A549 (cell line): ENCODE measurements around the gene ZNF319.

Experiments
- EHMT2 ChIP-seq: fragments of 200-600 bp; sonication (generic); IDR thresholded peaks from 2 replicates; pipeline ENCODE4 v1.6.1; 2016; ENCODE audit warnings: antibody characterized with exemption, low read depth, mild to moderate bottlenecking, moderate library complexity
- EP300 ChIP-seq, 2 experiments: fragments of >200 bp; sonication (Bioruptor Twin); formaldehyde crosslinking; IDR thresholded peaks; 2 replicates in 1 of 2; 3 replicates in 1 of 2; pipeline ENCODE4 v1.6.1; 2016 to 2017
- HDAC2 ChIP-seq: fragments of 200-600 bp; sonication (generic); IDR thresholded peaks from 2 replicates; pipeline ENCODE4 v1.6.1; 2016
- MAZ ChIP-seq: fragments of 150-350 bp; IDR thresholded peaks from 2 replicates; pipeline ENCODE4 v1.6.1; 2014; ENCODE audit warnings: antibody characterized with exemption, low read depth, low read length, borderline replicate concordance
- NPAS2 ChIP-seq: fragments of 250-450 bp; sonication (Bioruptor Pico); IDR thresholded peaks from 2 replicates; pipeline ENCODE4 v1.8.0; 2022; ENCODE audit warnings: mild to moderate bottlenecking, moderate library complexity, borderline replicate concordance
- NR3C1 ChIP-seq: fragments of >200 bp; sonication (Bioruptor Twin); formaldehyde crosslinking; IDR thresholded peaks from 3 replicates; pipeline ENCODE4 v1.6.1; 2017
- POLR2A ChIP-seq: IDR thresholded peaks from 2 replicates; pipeline ENCODE4 v1.6.1; 2012; ENCODE audit warnings: mild to moderate bottlenecking, low read length
- TF ChIP-seq, protein P1 (sequence below): fragments of >200 bp; sonication (Bioruptor Twin); formaldehyde crosslinking; IDR thresholded peaks from 3 replicates; pipeline ENCODE4 v1.5.1; 2016
- TF ChIP-seq, protein P2 (sequence below): fragments of 200-600 bp; sonication (generic); IDR thresholded peaks from 2 replicates; pipeline ENCODE4 v1.6.1; 2016; ENCODE audit warnings: antibody characterized with exemption, mild to moderate bottlenecking, moderate library complexity

DNA sequence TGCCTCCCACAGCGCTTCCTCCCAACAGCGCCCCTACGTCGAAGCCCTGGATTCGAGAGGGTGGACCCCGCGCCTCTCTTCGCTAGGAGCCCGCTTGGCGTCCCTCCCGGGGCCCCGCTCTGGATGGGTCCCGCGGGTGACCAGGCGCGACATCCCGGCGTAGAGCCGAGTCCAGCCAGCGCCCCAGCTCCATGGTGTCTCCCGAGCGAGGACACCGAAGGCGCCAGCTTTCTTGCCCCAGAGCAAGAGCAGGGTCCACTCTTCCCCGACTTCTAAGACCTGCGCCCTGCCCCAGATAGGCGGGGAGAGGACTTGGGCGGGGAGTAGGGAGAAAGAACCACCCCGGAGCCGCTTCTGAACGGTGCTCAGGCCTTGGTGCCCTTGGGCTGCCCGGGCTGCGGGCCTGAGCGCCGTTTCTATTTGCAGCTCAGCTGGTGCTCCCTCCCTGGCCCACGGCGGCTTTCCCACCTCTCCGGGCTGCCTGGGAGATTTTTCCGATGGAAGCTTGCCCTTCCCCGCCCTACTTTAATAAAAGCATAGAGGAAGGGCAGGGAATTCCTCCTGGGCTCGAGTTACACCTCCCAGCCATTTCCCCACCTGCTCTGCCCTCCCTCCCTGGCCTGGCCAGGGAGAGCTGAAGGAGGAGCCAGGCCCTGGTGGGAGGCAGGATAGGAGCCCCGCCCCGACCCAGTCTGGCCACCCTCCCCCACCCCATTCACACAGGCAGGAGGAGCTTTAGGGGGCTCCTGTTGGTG lies 26.9 kb upstream of the ZNF319 start:
- TF ChIP-seq, protein P1, sequence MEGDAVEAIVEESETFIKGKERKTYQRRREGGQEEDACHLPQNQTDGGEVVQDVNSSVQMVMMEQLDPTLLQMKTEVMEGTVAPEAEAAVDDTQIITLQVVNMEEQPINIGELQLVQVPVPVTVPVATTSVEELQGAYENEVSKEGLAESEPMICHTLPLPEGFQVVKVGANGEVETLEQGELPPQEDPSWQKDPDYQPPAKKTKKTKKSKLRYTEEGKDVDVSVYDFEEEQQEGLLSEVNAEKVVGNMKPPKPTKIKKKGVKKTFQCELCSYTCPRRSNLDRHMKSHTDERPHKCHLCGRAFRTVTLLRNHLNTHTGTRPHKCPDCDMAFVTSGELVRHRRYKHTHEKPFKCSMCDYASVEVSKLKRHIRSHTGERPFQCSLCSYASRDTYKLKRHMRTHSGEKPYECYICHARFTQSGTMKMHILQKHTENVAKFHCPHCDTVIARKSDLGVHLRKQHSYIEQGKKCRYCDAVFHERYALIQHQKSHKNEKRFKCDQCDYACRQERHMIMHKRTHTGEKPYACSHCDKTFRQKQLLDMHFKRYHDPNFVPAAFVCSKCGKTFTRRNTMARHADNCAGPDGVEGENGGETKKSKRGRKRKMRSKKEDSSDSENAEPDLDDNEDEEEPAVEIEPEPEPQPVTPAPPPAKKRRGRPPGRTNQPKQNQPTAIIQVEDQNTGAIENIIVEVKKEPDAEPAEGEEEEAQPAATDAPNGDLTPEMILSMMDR, result no peak
- no peak for TF ChIP-seq HDAC2
- TF ChIP-seq, protein P2, sequence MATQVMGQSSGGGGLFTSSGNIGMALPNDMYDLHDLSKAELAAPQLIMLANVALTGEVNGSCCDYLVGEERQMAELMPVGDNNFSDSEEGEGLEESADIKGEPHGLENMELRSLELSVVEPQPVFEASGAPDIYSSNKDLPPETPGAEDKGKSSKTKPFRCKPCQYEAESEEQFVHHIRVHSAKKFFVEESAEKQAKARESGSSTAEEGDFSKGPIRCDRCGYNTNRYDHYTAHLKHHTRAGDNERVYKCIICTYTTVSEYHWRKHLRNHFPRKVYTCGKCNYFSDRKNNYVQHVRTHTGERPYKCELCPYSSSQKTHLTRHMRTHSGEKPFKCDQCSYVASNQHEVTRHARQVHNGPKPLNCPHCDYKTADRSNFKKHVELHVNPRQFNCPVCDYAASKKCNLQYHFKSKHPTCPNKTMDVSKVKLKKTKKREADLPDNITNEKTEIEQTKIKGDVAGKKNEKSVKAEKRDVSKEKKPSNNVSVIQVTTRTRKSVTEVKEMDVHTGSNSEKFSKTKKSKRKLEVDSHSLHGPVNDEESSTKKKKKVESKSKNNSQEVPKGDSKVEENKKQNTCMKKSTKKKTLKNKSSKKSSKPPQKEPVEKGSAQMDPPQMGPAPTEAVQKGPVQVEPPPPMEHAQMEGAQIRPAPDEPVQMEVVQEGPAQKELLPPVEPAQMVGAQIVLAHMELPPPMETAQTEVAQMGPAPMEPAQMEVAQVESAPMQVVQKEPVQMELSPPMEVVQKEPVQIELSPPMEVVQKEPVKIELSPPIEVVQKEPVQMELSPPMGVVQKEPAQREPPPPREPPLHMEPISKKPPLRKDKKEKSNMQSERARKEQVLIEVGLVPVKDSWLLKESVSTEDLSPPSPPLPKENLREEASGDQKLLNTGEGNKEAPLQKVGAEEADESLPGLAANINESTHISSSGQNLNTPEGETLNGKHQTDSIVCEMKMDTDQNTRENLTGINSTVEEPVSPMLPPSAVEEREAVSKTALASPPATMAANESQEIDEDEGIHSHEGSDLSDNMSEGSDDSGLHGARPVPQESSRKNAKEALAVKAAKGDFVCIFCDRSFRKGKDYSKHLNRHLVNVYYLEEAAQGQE, result no peak
- TF ChIP-seq POLR2A, result no peak
- TF ChIP-seq EP300 (IDR thresholded peaks at IDR 0.05), result no peak
- no peak for TF ChIP-seq NPAS2 (CRISPR knock-in tag)
- no peak for TF ChIP-seq MAZ
- no peak for TF ChIP-seq NR3C1
- TF ChIP-seq EHMT2, result no peak
